ENCODE results near the gene AGRP. TPM values are rescaled to one million over a fixed set of nuclear protein-coding genes. Genes with fewer than 3 reads are reported as not detected.

The AGRP gene
- total and polyA plus RNA-seq, 7 donors: not detected

DNA sequence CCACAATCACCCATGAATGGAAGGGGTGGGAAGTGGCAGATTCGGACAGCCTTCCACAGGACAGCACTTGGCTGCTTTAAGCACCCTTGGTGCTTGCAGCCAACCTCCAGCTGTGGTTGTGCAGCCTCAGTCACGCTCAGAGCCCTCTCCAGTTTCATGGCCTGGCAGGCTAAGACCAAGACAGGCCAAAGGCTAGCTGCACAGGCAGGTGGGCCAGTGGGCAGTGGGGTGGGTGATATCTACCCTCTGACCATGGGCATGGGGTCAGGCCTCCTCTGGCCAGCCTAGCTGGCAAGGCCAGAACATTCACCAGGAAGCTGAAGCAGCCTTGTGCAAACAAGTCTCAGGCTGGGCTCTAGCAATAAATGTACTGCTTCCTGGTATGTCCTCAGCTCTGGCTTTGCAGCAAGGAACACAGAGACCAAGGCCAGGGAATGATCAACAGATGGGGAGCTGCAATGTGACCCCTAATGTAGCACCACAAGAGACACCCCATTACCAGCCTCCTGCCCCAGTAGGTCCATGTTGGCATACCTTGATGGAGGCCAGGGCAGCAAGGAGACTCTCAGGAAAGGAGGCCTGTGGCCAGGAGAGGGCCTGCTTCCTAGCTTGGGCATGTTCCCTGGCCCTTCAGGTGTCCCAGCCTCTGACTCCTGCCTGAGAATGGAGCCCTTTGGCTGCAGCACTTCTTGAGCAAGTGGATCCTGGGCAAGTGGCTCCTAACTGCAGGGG lies 31.5 kb downstream of the AGRP start:
- intact Hi-C loops (cut with DNase I): no loop called here
- Histone ChIP-seq H3K4me3 (no peak overlapping the region), H3K27me3 (no peaks in the 10 kb centered on the region), H3K36me3 (peaks cover 9 to 46% (median 23%) of the 10 kb centered on the region in 4 donors), H3K27ac (peak overlapping the region in 1 of 4 donors; percentile 25), H3K4me1 (peaks cover 0 to 54% (median 40%) of the 10 kb centered on the region in 4 donors), H3K9me3 (no peaks in the 10 kb centered on the region)
- TF ChIP-seq POLR2AphosphoS5 (IDR thresholded peaks at IDR 0.05): no peak
- no peak for TF ChIP-seq EP300 (IDR thresholded peaks at IDR 0.05)
- TF ChIP-seq, protein P1, sequence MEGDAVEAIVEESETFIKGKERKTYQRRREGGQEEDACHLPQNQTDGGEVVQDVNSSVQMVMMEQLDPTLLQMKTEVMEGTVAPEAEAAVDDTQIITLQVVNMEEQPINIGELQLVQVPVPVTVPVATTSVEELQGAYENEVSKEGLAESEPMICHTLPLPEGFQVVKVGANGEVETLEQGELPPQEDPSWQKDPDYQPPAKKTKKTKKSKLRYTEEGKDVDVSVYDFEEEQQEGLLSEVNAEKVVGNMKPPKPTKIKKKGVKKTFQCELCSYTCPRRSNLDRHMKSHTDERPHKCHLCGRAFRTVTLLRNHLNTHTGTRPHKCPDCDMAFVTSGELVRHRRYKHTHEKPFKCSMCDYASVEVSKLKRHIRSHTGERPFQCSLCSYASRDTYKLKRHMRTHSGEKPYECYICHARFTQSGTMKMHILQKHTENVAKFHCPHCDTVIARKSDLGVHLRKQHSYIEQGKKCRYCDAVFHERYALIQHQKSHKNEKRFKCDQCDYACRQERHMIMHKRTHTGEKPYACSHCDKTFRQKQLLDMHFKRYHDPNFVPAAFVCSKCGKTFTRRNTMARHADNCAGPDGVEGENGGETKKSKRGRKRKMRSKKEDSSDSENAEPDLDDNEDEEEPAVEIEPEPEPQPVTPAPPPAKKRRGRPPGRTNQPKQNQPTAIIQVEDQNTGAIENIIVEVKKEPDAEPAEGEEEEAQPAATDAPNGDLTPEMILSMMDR (IDR thresholded peaks at IDR 0.05): no peak
- no peak for TF ChIP-seq POLR2A (IDR thresholded peaks at IDR 0.05)
- 16 to 59% methylated on average over 2 of the region's 2 CpGs for WGBS, 2 donors
- no peak for DNase-seq

DNA sequence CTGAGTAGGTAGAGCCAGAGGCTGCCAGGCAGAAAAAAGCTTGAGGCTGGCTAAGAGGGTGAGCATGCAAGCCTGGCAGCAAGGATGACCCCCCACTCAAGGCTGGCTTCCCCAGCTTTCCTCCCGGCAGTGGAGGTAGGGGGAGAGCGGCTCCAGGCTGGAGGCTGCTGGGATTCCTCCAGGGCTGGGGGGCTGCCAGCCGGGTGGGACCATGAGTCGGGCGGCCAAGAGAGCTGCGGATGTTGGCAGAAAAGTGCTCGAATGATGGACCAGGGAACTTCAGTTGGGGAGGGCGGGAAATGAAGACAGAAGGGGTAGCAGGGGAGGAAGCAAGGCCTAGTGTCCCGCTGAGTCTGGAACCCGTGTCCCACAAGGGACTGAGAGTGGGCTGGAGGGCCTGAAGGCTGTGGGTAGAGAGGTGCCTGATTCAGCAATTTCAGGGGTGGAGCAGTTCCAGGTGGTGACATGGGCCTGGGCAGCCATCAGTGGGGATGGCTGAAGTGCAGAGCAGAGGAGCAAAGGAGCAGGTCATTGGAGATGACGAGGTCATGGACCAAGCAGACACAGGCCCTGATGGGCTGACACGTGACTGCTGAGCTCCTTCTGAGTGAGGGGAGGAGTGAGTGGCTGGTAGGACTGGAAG lies 32.2 kb downstream of the AGRP start:
- intact Hi-C loops (cut with DNase I): no loop called here
- no peak for DNase-seq

DNA sequence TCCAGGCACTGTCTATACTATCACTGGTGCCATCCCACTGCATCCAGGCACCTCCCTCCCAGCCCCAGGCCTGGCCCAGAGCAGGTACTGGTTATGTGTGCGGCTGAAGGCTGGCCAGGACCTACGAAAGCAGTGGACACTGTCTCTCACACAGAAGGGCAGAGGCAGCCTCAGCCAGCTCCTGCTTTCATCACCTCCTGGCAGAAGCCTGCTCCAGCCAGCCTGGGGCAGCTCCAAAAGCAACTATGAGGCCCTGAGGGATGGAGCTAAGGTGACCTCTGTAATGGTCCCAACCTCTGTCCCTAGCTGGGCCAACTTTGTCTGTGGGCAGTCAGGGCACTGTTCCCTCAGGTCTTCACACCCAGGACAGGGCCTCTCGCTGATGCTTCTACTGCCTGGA lies 33.6 kb downstream of the AGRP start:
- Histone ChIP-seq H3K36me3 (peaks cover 9 to 46% (median 23%) of the 10 kb centered on the region in 4 donors), H3K4me1 (peaks cover 0 to 61% (median 47%) of the 10 kb centered on the region in 4 donors), H3K4me3 (no peak overlapping the region), H3K27ac (peak overlapping the region in 2 of 4 donors; percentile 12 to 38), H3K27me3 (no peaks in the 10 kb centered on the region), H3K9me3 (no peaks in the 10 kb centered on the region)
- TF ChIP-seq POLR2A (IDR thresholded peaks at IDR 0.05) (no peak), POLR2AphosphoS5 (IDR thresholded peaks at IDR 0.05) (no peak), EP300 (IDR thresholded peaks at IDR 0.05) (no peak)
- TF ChIP-seq, protein P1 (IDR thresholded peaks at IDR 0.05): no peak
- no peak for DNase-seq
- 78 to 91% methylated on average over 3 of the region's 3 CpGs for WGBS, 2 donors
- intact Hi-C loops (cut with DNase I): no loop called here

More for the DNA sequence above, 32.2 kb downstream of the AGRP start:
- Histone ChIP-seq H3K36me3 (peaks cover 9 to 46% (median 23%) of the 10 kb centered on the region in 4 donors), H3K27me3 (no peaks in the 10 kb centered on the region), H3K4me1 (peaks cover 0 to 54% (median 40%) of the 10 kb centered on the region in 4 donors), H3K27ac (peak overlapping the region in 2 of 4 donors; percentile 7 to 25), H3K9me3 (no peaks in the 10 kb centered on the region), H3K4me3 (no peak overlapping the region)
- TF ChIP-seq, protein P1 (IDR thresholded peaks at IDR 0.05): no peak
- TF ChIP-seq EP300 (IDR thresholded peaks at IDR 0.05): no peak
- TF ChIP-seq POLR2AphosphoS5 (IDR thresholded peaks at IDR 0.05): no peak
- no peak for TF ChIP-seq POLR2A (IDR thresholded peaks at IDR 0.05)
- WGBS, 2 donors: 86 to 91% methylated on average over 12 of the region's 12 CpGs

DNA sequence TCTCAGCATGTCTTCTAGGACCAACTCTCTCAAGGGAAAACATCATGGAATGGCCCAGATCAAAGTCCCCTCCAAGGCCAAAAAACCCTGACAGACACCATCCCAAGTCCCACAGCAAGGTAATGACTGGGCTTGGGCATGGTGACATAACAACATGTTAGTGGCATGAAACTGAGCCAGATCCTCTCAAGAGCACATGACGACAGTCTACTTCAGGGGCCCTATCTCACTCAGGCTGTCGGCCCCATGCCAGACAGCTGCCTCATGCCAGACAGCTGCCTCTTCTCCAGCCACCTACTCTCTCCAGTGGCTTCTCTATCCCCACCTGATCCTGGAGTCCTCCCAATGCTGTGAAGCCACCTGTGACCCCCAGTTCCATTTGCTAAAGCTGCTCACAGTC lies 34.0 kb downstream of the AGRP start:
- Histone ChIP-seq H3K4me1 (peaks cover 0 to 65% (median 51%) of the 10 kb centered on the region in 4 donors), H3K9me3 (no peaks in the 10 kb centered on the region), H3K36me3 (peaks cover 9 to 46% (median 23%) of the 10 kb centered on the region in 4 donors), H3K27me3 (no peaks in the 10 kb centered on the region), H3K4me3 (no peak overlapping the region), H3K27ac (peak overlapping the region in 2 of 4 donors; percentile 12 to 38)
- 37 to 80% methylated on average over 2 of the region's 2 CpGs for WGBS, 2 donors
- no peak for DNase-seq
- no peak for TF ChIP-seq POLR2AphosphoS5 (IDR thresholded peaks at IDR 0.05)
- TF ChIP-seq EP300 (IDR thresholded peaks at IDR 0.05): no peak
- TF ChIP-seq POLR2A (IDR thresholded peaks at IDR 0.05): no peak
- TF ChIP-seq, protein P1 (IDR thresholded peaks at IDR 0.05): no peak
- intact Hi-C loops (cut with DNase I): no loop called here

Data from sigmoid colon (tissue), 7 donors.